HG03196 (cell line): ENCODE data around the gene CCNE1.
A peak's percentile ranks its signal among the peaks of the same experiment; 100 is the strongest.

Source experiments
- ATAC-seq: cut with Tn5 transposase; IDR thresholded peaks from one replicate; pipeline ENCODE4 v1.9.1; 2021; ENCODE audit not compliant: unreplicated experiment

CCNE1 gene

GRCh38 chr19:29841559-29842367 is 30.0 kb downstream of the CCNE1 start:
- ATAC-seq = no peak

- ATAC-seq = no peak
Measured at GRCh38 chr19:29842471-29843179, 30.8 kb downstream of the CCNE1 start.

- no peak for ATAC-seq
Measured at GRCh38 chr19:29843180-29844051, 31.6 kb downstream of the CCNE1 start.

DNA sequence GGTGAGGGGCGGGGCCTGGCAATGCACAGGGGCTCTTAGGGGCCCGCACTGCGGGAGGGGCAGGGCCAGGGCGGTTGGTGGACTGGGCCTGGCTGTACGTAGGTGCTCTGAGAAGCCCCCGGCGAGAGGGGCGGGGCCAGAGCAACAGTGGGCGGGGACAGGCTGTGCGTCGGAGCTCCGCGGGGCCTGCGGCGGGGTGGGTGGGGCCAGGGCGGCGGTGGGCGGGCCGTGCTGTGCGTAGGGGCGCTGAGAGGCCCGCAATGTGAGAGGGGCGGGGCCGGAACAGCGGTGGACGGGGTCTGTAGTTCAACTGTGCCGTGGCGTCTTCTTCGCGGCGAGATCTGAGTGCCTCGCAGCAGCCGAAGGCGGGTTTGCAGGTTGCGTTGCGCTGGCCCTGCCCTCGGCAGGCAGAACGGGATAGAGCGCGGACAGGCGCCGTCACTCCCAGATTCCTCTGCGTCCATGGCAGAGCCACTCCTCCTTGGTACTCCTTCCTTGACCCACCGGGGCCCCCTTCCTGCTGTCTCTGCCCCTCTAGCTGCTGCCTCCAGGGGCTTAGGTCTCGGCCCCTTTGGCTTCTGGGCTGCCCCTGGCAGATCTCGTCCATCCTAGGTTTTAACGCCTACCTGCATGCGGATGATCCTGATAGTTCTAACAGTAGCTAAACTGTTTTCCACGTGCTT is 33.2 kb downstream of the CCNE1 start:
- ATAC-seq = peak; percentile 67

- ATAC-seq = no peak
Measured at GRCh38 chr19:29845574-29846176, 33.9 kb downstream of the CCNE1 start.

DNA sequence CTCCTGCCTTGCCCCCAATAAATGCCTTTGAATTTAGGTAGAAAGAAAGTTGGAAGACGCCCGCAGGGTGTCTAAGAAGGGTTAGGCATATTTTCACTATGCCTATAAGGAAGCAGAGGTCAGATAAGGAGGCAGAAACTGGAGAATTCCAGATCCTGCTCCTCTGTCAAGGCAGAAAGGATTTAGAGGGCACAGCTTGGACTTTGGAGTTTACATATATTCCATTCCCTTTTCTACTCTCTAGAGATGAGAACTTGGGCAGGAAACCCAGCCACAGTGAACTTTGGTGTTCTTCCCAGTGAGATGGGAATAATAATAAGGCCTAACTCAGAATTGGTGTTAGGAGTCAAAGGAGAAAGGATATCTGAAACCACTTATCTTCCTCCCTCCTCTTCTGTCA is 37.4 kb downstream of the CCNE1 start:
- no peak for ATAC-seq

GRCh38 chr19:29850482-29850881 is 38.7 kb downstream of the CCNE1 start:
- no peak for ATAC-seq

DNA sequence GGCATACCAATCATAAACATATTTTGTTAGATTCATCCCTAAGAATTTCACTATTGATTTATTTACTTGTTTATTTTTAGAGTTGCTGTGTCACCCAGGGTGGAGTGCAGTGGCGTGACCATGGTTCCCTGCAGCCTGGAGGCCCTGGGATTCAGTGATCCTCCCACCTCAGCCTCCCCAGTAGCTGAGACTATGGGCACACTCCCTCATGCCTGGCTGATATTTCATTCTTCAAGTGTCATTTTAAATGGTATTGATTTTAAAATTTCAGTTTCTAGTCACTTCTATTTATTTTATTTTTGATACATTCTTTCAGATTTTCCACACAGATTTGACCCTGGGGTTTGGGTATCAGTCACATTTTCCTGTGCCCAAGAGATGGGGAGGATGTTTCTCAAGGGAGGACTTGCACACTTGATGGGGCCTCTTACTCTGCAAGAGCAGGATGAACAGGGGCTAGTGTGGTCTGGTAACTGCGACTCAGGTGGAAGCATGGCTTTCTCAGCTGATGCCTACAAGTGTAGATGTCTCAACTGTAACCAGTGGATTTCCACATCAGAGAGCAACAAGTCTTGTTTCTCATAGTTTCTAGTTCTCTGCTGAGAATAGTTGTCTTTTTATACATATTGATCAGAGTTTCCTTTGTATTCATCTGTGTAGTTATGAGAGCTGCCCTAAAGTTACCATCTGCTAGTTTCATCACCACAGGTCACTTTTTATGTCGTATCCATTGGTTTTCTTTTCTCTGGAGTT is 40.2 kb downstream of the CCNE1 start:
- peak; percentile 75 for ATAC-seq

- ATAC-seq = no peak
Measured at GRCh38 chr19:29854033-29854432, 42.2 kb downstream of the CCNE1 start.

- ATAC-seq = no peak
Measured at GRCh38 chr19:29855087-29855486, 43.3 kb downstream of the CCNE1 start.

- ATAC-seq = no peak
Measured at GRCh38 chr19:29855741-29856500, 44.1 kb downstream of the CCNE1 start.

DNA sequence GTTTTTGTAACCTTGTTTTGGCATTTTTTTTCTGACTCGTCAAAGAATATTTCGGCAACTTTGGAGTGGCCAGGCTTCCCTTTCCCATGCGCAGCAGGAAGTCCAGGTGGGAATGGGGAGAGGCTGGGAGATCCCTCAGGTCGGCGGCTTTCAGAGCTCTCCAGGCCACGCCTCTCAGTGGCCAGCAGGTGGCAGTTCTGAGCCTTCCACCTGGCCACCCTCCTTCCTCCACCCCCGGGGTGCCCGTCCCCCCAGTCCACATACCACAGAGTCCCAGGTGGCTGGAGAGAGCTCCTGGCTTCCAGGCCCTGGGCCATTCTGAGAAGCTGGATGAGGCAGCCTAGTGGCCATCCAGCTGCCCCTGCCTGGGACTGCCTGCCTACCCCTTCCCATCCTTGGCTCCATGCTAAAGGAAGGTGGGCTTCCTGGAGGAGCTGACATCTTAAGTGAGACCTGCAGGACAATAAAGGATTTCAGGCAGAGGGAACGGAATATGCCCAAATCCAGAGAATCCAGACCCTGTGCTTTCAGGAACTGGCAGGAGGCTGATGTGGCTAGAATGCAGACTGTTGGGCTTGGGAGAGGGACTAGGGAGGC is 46.3 kb downstream of the CCNE1 start:
- ATAC-seq = no peak

DNA sequence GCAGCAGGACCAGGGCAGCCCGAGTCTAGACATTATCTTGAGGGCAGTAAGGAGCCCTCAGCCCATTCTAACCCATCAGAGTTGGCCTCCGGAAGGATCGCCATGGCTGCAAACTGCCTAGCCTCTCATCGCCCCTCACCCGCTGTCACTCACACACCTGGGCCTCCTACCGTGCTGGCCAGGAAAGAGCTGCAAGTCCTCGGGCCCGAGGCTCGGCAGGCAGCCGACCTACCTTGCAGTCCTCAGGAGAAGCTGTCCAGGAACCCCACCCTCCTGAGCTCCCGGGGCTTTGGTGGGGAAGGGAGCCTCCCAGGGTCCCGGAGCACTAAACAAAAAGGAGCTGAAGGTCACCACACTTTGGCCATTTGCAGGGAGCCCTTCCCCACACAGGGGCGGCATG is 46.8 kb downstream of the CCNE1 start:
- ATAC-seq = no peak

DNA sequence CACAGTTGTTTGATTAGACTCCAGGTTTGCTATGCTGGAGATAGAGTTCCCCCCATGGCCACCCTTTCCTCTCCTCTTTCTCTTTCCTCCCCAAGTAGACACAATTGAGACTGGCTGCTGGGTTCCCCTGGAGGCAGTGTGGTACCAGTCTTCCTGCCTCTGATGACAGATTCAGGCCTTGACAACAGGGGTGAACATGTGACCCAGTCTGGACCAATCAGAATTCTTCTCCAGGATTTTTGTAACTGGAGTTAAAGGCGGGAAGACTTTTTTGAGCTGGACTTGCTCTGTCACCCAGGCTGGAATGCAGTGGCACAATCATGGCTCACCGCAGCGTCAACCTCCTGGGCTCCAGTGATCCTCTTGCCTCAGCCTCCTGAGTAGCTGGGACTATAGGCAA is 48.7 kb downstream of the CCNE1 start:
- ATAC-seq = no peak

DNA sequence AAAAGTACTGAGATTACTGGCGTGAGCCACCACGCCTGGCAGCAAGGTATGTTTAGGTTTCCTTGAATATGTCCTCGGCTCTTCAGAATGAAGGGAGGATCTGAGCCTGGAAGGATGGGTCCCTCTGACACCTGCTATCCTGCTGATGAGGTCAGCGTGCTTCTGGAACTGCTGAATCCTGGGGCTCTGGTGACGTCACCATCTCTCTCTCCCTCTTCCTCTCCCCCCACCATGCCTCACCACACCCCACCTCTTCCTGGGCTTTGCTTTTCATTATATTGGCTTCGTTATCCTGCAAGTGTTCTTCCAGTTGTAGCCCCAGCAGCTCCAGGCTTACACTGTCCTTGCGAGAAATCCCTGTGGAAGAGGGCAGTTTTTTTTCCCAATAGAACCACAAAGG is 49.8 kb downstream of the CCNE1 start:
- no peak for ATAC-seq

DNA sequence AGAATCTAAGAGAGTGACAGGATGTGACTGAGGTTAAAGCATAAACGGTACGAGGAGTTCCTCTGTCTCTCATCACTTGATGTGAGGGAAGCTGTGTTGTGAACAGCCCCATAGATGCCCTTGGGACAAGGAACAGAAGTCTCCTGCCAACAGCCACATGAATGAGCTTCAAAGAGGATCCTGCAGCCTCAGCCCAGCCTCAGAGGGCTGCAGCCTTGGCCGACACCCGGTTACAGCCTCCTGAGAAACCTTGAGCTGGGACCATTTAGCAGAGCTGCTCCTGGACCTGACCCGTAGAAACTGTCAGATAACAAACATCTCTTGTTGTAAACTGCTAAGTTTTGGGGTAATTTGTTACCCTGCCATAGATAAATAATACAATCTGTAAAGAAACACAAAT is 54.2 kb downstream of the CCNE1 start:
- no peak for ATAC-seq

DNA sequence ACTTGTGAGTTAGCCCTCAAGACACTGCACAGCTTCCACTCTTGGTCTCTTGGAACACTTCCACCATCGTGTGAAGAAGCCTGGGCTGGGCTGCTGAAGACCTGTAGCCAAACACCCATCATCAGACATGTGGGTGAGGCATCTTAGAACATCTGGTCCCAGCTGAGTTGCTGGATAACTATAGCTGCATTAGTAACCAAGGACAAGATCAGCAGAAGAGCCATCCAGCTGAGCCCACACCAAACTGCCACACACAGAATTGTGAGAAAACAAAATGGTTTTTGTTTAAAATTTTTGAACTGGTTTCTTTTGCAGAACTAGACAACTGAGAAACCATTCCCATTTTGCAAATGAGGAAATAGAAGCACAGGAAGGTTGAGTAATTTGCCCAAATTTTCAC is 56.2 kb downstream of the CCNE1 start:
- no peak for ATAC-seq

GRCh38 chr19:29871143-29871542 is 59.4 kb downstream of the CCNE1 start:
- no peak for ATAC-seq

- ATAC-seq = no peak
Measured at GRCh38 chr19:29872224-29872731, 60.5 kb downstream of the CCNE1 start.
